Measurements from ENCODE around the gene AK9. TPM values are rescaled to one million over a fixed set of nuclear protein-coding genes. Genes with fewer than 3 reads are reported as not detected.

Gene AK9
- total RNA-seq, 2 donors from 2014 or later = 10.4 to 12.3 TPM

GRCh38 chr6:109453594-109454495 lies 237.2 kb downstream of the AK9 start:
- Histone ChIP-seq H3K4me1 (peaks cover 0 to 32% of the 10 kb centered on the region in 2 donors), H3K27ac (peak overlapping the region; percentile 74 to 77), H3K9me3 (no peaks in the 10 kb centered on the region), H3K36me3 (no peaks in the 10 kb centered on the region), H3K27me3 (no peaks in the 10 kb centered on the region), H3K4me3 (peak overlapping the region in 1 of 2 donors; percentile 82)
- no peak for DNase-seq (ENCODE audit: low spot score)
- no peak for TF ChIP-seq CTCF (IDR thresholded peaks at IDR 0.05)

- Histone ChIP-seq H3K36me3 (no peaks in the 10 kb centered on the region), H3K4me3 (no peak overlapping the region)
Observed at GRCh38 chr6:109453156-109453555, 237.8 kb downstream of the AK9 start.

GRCh38 chr6:109452181-109452580 lies 238.8 kb downstream of the AK9 start:
- no peak overlapping the region for H3K4me3 ChIP-seq
- no peaks in the 10 kb centered on the region for H3K27me3 ChIP-seq
- H3K36me3 ChIP-seq = no peaks in the 10 kb centered on the region
- no peak for TF ChIP-seq CTCF (IDR thresholded peaks at IDR 0.05)
- peaks cover 0 to 28% of the 10 kb centered on the region in 2 donors for H3K4me1 ChIP-seq
- H3K27ac ChIP-seq = no peak overlapping the region
- no peak for DNase-seq (ENCODE audit: low spot score)
- H3K9me3 ChIP-seq = no peaks in the 10 kb centered on the region

More at GRCh38 chr6:109453156-109453555, 237.8 kb downstream of the AK9 start:
- H3K9me3 ChIP-seq = no peaks in the 10 kb centered on the region
- H3K27me3 ChIP-seq = no peaks in the 10 kb centered on the region
- no peak for TF ChIP-seq CTCF (IDR thresholded peaks at IDR 0.05)
- no peak overlapping the region for H3K27ac ChIP-seq
- no peak for DNase-seq (ENCODE audit: low spot score)
- peaks cover 0 to 32% of the 10 kb centered on the region in 2 donors for H3K4me1 ChIP-seq

GRCh38 chr6:109451376-109451775 lies 239.6 kb downstream of the AK9 start:
- DNase-seq (ENCODE audit: low spot score) = no peak
- Histone ChIP-seq H3K4me3 (no peak overlapping the region), H3K27me3 (no peaks in the 10 kb centered on the region), H3K36me3 (no peaks in the 10 kb centered on the region), H3K4me1 (peaks cover 0 to 20% of the 10 kb centered on the region in 2 donors), H3K9me3 (no peaks in the 10 kb centered on the region), H3K27ac (no peak overlapping the region)
- no peak for TF ChIP-seq CTCF (IDR thresholded peaks at IDR 0.05)

- DNase-seq (ENCODE audit: low spot score) = no peak
- Histone ChIP-seq H3K36me3 (no peaks in the 10 kb centered on the region), H3K27ac (no peak overlapping the region), H3K27me3 (no peaks in the 10 kb centered on the region), H3K4me3 (no peak overlapping the region), H3K9me3 (no peaks in the 10 kb centered on the region), H3K4me1 (peaks cover 0 to 15% of the 10 kb centered on the region in 2 donors)
- TF ChIP-seq CTCF (IDR thresholded peaks at IDR 0.05) = no peak
Observed at GRCh38 chr6:109450801-109451200, 240.2 kb downstream of the AK9 start.
